GM19455 (cell line): ENCODE results near the gene ACR.
"Not testable (repeated sequence)": the region's sequence is repeated elsewhere in the genome, so short reads cannot be mapped to it uniquely, and the experiment has no call there.

Experiments used
- ATAC-seq: cut with Tn5 transposase; IDR thresholded peaks from one replicate; pipeline ENCODE4 v1.9.1; 2021; ENCODE audit not compliant: unreplicated experiment

The ACR gene

DNA sequence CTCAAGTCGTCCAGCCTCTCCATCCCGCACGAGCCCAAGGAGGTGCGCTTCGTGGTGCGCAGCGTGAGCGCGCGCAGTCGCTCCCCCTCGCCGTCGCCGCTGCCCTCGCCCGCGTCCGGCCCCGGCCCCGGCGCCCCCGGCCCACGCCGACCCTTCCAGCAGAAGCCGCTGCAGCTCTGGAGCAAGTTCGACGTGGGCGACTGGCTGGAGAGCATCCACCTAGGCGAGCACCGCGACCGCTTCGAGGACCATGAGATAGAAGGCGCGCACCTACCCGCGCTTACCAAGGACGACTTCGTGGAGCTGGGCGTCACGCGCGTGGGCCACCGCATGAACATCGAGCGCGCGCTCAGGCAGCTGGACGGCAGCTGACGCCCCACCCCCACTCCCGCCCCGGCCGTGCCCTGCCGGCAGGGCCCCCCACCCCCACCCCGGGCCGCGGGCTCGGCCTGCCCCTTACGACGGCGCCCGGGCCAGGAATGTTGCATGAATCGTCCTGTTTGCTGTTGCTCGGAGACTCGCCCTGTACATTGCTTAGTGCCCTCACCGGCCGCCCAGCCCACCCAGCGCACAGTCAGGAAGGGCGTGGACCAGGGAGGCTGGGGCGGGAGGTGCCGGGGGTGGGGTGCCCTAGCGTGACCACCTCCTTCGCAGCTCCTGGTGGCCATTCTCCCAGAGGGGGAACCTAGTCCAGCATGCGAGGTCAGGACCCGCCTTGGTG is 6.9 kb upstream of the ACR start:
- ATAC-seq = no peak

DNA sequence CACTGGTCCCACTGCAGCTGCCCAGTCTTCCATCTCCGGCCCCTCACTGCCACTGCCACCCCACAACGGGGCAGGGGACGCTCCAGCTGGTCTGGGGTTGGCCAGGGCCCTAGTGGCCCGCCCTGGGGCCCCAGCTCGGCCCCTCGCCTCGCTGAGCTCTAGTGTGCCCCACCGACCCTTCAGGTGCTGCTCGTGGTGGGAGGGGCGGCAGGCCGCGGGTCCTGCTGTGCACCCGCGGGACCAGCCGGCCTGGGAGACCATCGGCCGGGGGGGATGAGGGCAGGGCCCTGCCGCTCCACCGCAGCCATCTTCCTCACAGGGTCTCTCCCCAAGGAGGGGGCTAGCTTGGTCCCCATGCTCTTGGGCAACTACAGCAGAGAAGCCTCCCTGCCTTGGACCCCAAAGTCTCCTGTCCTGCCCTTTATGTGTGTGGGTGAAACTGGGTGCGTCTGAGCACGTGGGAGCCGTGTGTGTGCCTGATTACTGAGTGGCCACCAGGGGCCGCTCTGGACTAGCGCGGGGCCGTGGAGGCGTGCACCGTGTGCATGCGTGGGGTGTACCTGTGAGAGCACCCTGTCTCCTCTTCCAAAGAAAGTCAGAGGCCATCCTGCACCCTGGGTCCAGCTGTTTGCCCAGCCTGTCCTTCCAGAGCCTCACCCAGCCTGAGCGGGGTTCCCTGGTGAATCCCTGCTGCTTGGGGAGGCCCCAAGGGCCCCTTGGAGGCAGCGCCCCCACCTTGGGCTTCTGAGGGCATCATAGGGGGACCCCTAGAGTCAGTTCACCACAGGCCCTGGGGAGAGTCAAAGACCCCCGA is 6.0 kb upstream of the ACR start:
- no peak for ATAC-seq

DNA sequence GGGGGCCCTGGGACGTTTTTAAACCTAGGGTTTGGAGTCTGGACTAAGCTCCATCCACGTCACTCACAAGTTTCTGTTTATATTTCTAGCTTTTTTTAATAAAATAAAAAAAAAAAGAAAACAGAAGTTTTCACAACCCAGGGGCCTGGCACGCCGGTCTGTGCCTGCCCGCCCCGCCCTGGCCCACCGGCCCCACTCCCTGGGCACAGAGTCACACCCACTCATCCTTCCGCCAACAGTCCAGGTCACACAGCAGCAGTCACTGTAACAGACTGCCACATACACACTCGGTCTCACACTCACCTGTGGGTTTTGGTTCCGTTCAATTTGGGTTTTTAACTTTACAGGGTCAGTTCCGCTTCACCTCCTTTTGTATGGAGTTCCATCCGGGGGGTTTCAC is 5.3 kb upstream of the ACR start:
- no peak for ATAC-seq

DNA sequence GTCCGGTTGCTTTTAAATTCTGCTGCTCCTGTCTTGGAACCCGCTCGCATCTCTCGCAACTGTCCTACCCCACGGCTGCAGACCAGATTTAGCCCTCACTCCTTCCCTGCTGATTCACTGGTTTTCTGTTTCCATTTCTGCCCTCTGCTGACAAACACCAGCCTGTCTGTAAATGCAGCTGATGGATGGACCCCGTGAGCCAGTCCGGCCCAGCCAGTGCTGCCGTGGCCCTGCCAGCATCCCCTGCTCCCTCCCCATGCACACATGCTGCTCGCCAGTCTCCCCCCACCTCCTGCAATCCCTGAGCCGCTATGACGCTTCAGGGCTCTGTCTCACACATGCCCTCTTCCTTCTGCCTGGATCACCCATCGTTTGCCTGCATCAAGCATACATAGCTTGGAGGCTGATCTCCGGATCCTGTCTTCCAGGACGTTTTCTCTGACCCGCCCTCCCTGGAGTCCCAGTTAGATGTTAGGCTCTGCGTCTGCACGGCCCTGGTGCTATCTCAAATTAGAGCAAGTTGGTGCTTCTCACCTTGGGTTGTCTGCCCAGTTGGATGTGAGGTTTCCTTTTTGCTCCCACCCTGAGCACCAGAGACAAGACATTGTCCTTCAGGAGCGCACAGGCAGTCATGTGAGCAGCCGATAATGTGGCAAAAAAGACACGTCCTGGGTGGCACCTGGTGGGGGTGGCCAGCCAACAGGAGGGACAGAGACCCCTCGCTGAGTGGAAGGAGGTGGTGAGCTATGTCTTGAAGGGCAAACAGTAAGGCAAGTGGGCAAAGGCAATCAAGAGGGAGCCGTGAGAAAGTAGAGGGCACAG is 4.3 kb upstream of the ACR start:
- no peak for ATAC-seq

DNA sequence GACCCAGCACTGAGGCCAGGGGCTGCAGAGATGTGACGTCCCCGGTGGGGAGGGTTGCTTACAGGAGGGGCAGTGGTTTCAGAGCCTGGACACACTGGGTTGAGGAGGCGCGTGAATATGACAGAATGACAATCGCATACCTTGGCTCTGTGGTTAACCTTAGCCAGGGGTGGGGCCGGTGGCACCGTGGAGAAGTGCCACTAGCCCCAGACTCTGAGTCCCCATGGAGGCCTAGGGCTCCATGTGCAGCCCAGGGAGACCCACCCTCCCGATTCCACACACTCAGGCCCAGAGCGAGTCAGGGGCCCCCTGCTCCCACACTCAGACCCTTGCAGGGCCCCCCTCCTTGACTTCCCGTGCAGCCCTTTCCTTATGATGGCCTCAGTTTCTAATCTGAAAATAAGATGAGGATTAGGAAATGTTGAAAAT is 3.6 kb upstream of the ACR start:
- ATAC-seq = no peak

DNA sequence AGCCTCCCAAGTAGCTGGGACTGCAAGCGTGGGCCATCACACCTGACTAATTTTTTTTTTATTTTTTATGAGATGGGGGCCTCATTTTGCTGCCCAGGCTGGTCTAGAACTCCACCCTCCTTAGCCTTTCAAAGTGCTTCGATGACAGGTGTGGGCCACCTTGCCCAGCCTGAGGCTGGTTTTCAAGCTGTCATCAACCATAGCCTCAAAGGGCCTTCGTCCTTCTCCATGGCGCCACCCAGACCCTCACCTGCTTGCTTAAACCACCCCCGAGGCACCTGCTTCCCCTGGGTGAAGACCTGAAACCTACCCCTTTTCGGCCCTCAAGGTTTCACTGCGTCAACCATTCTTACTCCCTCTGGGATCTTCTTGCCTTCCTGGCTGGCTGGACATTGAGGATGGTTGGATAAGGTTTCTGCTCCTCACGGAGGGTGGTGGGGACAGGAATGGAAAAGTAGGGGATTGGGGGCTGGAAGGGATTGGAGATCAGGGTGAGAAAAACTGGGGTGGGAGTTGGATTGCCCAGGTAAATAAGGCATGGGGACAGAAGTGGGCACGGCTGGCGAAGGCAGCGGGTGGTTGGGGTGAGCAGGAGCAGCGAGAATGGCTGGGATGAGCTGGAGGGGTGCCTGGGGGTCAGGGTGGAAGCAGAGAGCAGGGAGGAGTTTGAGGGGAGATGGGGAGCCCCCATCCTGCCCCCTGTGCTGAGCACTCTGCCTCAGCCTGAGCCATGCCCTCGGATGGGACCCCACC is 2.8 kb upstream of the ACR start:
- no peak for ATAC-seq

DNA sequence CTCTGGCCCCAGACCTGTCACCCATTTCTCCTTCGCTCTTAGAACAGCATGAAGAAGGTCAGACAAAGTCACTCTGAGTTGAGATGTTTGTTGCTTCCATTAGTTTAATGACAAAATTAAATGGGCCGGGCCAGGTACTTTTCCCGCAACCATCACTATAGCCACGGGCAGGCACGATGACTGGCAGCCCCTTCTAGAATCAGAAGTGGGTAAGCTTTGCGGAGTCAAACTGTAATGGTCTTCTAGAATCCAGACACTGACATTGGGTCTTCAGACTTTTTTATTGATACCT is 2.3 kb upstream of the ACR start:
- ATAC-seq = no peak

DNA sequence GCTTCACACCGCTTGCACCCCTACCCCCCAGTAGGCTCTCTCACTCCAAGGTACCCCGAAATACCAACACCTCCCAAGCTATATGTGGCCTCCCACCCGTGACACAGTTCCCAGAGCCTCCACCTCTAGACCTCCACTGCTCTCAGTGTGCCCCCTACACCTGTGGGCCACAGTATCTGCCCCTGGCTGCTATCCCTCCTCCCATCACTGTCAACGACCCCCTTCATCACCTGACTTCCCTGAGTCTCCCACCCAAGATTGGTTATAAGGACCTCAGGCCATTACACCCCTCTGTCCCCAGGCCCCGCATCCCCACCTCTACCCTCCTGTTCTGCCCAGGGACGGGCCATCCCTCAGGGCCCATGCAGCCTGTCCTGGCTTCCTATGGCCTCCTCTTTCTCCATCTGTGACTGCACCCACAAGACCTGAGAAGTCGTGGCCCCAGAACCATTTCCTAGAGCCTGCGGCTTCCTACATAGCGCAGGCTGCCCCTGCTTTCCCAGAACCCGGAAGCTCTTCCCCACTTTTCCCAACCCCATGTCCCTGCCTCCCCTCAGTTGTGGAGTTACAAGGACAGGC is 734 bp downstream of the ACR start:
- no peak for ATAC-seq

DNA sequence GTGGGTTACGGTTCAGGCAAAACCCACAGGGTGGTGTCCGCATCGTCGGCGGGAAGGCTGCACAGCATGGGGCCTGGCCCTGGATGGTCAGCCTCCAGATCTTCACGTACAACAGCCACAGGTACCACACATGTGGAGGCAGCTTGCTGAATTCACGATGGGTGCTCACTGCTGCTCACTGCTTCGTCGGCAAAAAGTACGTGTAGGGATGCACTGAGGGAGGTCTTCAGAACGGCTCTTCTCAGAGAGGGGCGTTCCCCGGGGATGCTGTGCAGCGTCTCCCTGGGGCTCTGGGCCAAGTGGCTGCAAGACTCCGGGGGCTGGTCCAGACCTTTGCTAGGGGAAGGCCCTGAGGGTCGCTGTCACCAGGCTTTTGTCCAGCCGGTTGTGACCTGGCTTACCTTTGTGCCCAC is 1.3 kb downstream of the ACR start:
- no peak for ATAC-seq

DNA sequence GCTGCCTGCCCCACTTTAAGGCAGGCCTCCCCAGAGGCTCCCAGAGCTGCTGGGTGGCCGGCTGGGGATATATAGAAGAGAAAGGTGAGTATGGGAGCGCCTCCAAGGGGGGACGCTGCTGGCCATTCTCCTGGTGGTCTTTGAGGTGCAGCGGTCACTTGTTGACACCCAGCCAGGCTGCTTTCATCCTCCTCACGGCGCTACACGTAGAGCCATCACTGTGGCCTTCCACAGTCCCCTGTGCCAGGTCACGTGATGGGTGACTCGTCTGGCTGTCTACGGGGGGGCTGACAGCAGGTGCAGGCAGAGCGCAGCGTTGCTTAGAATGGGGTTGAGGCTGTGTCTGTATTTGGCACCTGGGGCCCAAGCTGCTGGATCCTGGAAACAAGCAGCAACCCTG is 1.9 kb downstream of the ACR start:
- ATAC-seq = no peak

DNA sequence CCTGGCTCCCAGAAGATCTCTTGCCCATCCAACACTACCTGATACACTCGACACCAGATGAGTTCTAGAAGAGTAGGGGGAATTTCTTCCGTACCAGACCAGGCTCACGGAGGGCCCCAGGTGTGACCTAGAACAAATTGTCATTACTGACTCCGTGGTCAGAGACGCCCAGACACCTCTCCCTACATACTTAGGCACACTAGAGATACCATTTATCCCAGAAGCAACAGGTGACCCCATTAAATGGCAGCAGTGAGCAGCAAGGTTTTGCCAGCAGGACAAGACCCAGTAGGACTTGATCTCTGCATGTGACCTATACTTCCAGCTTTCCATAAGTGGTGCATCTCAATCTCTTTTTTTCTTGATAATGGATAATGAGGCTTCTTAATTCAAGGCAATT is 2.7 kb downstream of the ACR start:
- not testable (repeated sequence) for ATAC-seq

DNA sequence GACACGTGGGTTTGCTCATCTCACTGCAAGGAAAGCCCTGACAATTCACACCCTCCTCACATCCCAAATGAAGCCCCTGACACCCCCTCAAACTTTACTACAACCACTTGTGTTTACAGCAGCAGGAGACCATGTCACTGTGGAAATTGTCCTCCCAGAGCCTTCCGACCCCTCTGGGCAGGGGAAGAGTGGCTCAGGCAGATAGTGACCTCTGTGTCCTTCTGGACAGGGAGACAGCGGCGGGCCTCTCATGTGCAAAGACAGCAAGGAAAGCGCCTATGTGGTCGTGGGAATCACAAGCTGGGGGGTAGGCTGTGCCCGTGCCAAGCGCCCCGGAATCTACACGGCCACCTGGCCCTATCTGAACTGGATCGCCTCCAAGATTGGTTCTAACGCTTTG is 6.4 kb downstream of the ACR start:
- ATAC-seq = not testable (repeated sequence)

DNA sequence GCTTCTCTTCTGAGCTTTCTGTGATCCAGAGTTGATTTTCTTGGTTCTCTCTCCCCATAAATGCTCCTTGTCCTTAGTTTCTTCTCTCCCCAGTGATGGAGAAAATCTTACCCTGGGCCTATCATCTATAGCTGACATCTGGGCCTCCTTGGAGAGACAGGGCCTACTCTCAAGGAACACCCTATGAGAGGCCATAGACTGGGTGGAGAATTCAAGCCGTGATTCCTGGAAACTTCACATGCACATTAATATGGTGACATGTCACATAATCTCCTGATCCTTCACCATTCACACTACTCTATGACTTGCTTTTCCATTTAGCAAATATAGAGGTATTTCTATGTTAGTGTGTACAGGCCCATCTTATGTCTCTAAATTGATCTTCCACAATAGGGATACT is 9.5 kb downstream of the ACR start:
- ATAC-seq = not testable (repeated sequence)

DNA sequence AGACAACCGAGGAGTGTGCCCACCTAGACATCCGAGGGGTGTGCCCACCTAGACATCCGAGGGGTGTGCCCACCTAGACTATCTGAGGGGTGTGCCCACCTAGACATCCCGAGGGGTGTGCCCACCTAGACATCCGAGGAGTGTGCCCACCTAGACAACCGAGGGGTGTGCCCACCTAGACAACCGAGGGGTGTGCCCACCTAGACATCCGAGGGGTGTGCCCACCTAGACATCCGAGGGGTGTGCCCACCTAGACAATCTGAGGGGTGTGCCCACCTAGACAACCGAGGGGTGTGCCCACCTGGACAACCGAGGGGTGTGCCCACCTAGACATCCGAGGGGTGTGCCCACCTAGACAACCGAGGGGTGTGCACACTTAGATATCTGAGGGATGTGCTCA is 10.6 kb downstream of the ACR start:
- not testable (repeated sequence) for ATAC-seq

DNA sequence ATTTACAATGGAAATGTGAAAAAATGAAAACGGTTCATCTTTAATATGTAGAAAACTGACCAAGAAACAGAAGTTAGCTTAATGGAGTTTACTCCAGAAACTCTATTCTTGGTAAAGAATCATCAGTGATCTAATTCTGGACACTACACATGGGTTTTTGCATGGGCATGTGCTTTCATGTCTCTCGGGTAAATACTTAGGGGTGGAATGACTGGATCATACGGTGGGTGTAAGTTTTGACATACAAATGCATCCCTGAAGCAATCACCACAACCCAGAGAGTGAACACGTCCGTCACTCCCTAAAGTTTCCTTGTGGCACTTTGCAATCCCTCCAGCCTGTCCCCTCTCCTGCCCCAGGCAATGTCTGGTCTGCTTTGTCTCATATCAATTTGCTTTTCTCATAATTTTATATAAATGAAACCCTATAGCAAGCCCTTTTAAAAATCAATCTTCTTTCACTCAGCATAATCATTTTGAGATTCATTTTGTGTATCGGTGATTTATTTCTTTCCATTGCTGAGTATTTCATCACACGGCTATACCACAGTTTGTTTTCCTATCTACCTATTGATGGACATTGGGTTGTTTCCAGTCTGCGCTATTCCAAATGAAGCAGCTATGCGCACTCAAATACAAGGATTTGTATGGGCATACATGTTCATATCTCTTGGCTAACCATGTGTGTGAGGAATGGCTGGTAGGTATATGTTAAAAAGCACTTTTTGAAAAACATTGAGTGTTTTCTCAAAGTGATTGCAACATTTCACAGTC is 11.5 kb downstream of the ACR start:
- not testable (repeated sequence) for ATAC-seq

DNA sequence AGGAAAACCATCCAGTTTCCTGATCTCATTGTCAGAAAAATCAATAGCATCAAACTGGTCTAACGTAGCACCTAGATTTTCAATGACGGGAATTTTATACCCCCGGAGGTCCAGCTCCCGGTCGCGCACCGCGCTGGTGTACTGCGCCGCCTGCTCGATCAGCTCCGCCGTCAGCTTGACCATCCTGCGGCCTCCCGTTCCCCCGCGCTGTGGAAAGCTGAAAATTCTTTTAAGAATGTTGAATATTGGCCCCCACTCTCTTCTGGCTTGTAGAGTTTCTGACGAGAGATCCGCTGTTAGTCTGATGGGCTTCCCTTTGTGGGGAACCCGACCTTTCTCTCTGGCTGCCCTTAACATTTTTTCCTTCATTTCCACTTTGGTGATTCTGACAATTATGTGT is 17.2 kb downstream of the ACR start:
- ATAC-seq = not testable (repeated sequence)

DNA sequence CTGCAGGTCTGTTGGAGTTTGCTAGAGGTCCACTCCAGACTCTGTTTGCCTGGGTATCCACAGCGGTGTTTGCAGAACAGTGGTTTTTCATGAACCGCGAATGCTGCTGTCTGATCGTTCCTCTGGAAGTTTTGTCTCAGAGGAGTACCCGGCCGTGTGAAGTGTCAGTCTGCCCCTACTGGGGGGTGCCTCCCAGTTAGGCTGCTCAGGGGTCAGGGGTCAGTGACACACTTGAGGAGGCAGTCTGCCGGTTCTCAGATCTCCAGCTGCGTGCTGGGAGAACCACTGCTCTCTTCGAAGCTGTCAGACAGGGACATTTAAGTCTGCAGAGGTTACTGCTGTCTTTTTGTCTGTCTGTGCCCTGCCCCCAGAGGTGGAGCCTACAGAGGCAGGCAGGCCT is 18.4 kb downstream of the ACR start:
- not testable (repeated sequence) for ATAC-seq

DNA sequence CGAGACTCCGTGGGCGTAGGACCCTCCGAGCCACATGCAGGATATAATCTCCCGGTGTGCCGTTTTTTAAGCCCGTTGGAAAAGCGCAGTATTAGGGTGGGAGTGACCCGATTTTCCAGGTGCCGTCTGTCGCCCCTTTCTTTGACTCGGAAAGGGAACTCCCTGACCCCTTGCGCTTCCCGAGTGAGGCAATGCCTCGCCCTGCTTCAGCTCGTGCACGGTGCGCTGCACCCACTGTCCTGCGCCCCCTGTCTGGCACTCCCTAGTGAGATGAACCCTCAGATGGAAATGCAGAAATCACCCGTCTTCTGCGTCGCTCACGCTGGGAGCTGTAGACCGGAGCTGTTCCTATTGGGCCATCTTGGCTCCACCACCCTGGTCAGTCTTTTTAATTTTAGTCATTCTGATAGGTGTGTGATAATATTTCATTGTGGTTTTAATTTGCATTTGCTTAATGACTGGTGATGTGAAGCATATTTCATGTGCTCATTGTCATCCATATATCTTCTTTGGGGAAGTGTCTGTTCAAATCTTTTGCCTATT is 19.0 kb downstream of the ACR start:
- not testable (repeated sequence) for ATAC-seq

DNA sequence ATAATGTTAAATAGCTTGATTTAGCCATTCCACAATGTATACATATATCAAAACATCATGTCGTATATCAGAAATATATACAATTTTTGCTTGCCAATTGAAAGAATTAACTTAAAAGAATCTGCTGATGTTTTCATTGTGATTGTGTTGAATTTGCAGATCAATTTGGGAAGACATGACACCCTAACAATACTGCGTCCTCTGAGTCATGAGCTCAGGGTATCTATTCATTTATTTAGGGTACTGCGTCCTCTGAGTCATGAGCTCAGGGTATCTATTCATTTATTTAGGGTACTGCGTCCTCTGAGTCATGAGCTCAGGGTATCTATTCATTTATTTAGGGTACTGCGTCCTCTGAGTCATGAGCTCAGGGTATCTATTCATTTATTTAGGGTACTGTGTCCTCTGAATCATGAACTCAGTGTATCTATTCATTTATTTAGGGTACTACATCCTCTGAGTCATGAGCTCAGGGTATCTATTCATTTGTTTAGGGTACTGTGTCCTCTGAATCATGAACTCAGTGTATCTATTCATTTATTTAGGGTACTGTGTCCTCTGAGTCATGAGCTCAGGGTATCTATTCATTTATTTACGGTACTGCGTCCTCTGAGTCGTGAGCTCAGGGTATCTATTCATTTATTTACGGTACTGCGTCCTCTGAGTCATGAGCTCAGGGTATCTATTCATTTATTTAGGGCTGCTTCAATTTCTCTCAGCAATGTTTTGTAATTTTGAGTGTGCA is 21.8 kb downstream of the ACR start:
- ATAC-seq = not testable (repeated sequence)
